ENCODE measurements around the gene ERC1. TPM values are rescaled to one million over a fixed set of nuclear protein-coding genes. Genes with fewer than 3 reads are reported as not detected.

The ERC1 gene
- total RNA-seq, 2 donors from 2014 or later = 40.3 to 43.0 TPM

DNA sequence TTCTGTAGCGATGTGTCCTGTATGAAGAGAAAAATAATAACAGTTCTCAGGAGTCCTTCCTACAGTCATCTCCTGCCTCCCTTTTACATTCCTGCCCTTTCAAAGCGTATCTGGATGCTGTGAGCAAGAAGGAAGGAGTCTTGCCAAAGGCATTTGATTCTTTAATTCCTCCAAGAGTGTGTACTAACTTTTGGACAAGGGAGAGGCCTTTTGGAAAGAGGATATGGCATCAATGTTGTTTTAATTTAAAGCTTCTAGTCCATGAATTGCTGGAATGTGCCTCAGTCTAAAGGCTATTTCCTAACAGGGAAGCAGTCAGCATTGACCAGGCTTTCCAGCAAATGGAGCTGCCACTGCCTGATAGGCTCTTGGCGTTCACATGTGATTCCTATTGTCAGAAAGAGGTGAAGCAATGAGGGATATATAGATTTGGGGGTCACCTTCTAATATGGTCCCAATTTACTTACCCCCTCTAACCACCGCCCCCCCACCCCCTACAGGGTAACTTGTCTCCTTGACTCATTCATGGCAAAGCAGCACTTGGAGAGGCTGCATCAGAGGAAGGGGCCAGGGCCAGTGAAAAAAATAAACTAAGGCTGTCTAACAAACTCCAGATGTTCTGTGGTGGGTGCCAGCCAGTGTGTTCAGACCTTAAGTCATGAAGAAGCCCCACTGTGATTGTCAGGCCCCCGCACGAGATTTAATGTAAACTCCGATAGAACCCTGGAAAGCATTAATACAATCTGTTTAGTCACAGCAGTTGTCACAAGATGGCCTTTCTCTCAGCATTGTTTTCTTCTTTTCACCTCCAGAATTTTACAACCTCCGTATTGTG, 383.1 kb downstream of the ERC1 start:
- peaks cover 0 to 11% of the 10 kb centered on the region in 2 donors for H3K4me1 ChIP-seq
- H3K36me3 ChIP-seq = peaks cover 7% of the 10 kb centered on the region
- no peak overlapping the region for H3K27ac ChIP-seq
- H3K4me3 ChIP-seq = no peak overlapping the region
- no peaks in the 10 kb centered on the region for H3K27me3 ChIP-seq
- DNase-seq (ENCODE audit: low spot score) = no peak
- no peaks in the 10 kb centered on the region for H3K9me3 ChIP-seq
- TF ChIP-seq, protein P1, sequence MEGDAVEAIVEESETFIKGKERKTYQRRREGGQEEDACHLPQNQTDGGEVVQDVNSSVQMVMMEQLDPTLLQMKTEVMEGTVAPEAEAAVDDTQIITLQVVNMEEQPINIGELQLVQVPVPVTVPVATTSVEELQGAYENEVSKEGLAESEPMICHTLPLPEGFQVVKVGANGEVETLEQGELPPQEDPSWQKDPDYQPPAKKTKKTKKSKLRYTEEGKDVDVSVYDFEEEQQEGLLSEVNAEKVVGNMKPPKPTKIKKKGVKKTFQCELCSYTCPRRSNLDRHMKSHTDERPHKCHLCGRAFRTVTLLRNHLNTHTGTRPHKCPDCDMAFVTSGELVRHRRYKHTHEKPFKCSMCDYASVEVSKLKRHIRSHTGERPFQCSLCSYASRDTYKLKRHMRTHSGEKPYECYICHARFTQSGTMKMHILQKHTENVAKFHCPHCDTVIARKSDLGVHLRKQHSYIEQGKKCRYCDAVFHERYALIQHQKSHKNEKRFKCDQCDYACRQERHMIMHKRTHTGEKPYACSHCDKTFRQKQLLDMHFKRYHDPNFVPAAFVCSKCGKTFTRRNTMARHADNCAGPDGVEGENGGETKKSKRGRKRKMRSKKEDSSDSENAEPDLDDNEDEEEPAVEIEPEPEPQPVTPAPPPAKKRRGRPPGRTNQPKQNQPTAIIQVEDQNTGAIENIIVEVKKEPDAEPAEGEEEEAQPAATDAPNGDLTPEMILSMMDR (IDR thresholded peaks at IDR 0.05) = no peak

GRCh38 chr12:1375323-1375722, 384.3 kb downstream of the ERC1 start:
- Histone ChIP-seq H3K4me1 (peaks cover 0 to 8% of the 10 kb centered on the region in 2 donors), H3K27me3 (no peaks in the 10 kb centered on the region), H3K27ac (no peak overlapping the region), H3K9me3 (no peaks in the 10 kb centered on the region), H3K36me3 (peaks cover 7% of the 10 kb centered on the region), H3K4me3 (no peak overlapping the region)
- DNase-seq (ENCODE audit: low spot score) = no peak
- TF ChIP-seq, protein P1 (IDR thresholded peaks at IDR 0.05) = no peak

DNA sequence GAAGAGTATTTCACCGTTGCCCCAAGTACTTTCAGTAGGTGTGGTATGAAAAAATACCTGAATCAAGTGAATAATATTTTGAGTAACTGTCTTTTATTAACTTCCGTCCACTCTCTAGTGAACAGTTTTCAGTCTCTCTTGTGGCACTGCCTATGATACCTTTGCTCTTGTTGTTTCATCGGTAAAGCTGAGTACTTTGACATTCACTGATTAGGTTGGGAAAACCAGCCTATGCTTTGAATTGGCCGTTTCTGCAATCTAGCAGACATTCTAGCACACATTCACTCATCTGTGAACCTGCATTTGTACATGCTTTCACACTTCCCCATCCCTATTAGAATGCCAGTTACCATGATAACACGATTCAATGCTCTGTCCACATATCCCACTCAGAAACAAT, 386.1 kb downstream of the ERC1 start:
- DNase-seq (ENCODE audit: low spot score) = no peak
- TF ChIP-seq, protein P1 (IDR thresholded peaks at IDR 0.05) = no peak
- Histone ChIP-seq H3K27me3 (no peaks in the 10 kb centered on the region), H3K36me3 (peaks cover 1% of the 10 kb centered on the region), H3K4me3 (no peak overlapping the region), H3K27ac (no peak overlapping the region), H3K9me3 (no peaks in the 10 kb centered on the region), H3K4me1 (peaks cover 0 to 8% of the 10 kb centered on the region in 2 donors)

DNA sequence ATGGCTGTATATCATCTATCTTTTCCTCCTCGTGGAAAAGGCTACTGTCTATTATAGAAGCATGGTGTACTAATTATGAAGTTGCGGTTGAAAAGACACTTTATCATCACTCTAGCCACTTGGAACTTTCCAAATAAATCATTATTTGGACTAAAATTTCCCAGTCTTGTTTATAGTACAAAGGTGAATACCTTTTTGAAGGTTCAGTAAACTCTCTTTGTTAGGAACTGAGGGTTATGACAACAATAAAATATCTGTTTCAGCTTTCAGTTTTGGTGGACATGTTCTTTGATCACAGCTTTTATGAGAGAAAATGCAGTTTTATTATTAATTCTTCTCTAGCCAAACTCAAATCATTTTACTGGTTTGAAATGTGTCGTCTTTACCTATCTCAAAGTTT, 386.7 kb downstream of the ERC1 start:
- Histone ChIP-seq H3K36me3 (no peaks in the 10 kb centered on the region), H3K9me3 (no peaks in the 10 kb centered on the region), H3K27me3 (no peaks in the 10 kb centered on the region), H3K4me1 (peaks cover 0 to 8% of the 10 kb centered on the region in 2 donors), H3K27ac (no peak overlapping the region), H3K4me3 (no peak overlapping the region)
- TF ChIP-seq, protein P1 (IDR thresholded peaks at IDR 0.05) = no peak
- DNase-seq (ENCODE audit: low spot score) = no peak

- H3K4me3 ChIP-seq = no peak overlapping the region
- H3K27me3 ChIP-seq = no peaks in the 10 kb centered on the region
- H3K27ac ChIP-seq = no peak overlapping the region
- no peak for DNase-seq (ENCODE audit: low spot score)
- no peaks in the 10 kb centered on the region for H3K4me1 ChIP-seq
- H3K9me3 ChIP-seq = no peaks in the 10 kb centered on the region
- H3K36me3 ChIP-seq = no peaks in the 10 kb centered on the region
- TF ChIP-seq, protein P1 (IDR thresholded peaks at IDR 0.05) = no peak
Measured at GRCh38 chr12:1380171-1380851, 389.3 kb downstream of the ERC1 start.

Data from right atrium auricular region (tissue), 2 donors.